GM21786 (cell line): ENCODE results near the gene TBC1D24.

Experiments used
- ATAC-seq: cut with Tn5 transposase; IDR thresholded peaks from one replicate; pipeline ENCODE4 v1.9.1; 2021; ENCODE audit not compliant: unreplicated experiment

Gene TBC1D24

DNA sequence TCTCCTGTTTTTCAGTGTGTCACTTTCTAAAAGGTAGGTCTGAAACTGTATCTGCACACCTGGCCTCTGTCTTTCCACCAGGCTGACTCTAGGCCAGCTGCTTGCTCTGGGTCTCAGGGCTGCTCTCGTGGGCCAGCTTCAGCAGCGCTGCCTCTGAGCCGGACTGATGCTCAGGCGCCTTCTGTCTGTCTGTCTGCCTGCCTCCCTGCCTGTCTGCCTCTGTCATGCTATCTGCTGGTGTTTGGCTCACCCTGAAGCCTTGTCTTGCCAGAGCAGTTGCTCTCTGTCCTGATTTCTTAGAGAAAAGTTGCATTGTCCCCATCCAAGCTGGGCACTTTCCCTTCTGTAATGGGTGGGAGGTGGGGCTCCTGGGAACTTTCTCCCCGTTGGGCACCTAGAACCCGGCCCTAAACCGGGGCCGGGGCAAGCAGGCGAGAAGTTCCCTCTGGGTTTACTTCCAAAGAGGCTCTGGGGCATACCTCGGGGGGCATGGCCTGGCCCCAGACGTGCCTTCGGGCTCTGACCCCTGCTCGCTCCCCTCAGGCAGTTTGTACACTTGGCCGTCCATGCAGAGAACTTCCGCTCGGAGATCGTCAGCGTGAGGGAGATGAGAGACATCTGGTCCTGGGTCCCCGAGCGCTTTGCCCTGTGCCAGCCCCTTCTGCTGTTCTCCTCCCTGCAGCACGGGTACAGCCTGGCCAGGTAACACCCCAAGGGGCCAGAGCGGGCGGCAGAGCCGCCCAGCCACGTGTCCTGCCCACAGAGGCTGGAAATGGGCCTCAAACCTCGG lies 23.0 kb downstream of the TBC1D24 start:
- ATAC-seq: no peak

- ATAC-seq: no peak
Measured at GRCh38 chr16:2498531-2499253, 23.8 kb downstream of the TBC1D24 start.

DNA sequence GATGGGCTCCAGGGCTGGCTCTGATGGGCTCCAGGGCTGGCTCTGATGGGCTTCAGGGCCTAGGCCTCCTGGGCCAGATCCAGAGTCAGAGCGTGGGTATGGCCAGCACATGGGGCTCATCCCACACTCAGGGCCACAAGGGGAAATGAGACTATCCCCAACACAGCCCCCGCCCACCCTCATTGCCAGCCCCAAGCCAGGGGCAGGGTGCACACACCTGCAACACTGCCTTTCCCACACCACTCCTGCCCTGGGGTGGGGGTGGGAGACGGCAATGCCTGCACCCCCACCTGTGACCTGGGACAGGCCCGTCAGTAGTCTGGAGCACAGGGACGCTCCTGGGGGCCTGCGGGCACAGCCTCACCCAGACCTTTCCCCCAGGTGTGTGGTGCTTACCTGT lies 24.5 kb downstream of the TBC1D24 start:
- ATAC-seq: no peak

DNA sequence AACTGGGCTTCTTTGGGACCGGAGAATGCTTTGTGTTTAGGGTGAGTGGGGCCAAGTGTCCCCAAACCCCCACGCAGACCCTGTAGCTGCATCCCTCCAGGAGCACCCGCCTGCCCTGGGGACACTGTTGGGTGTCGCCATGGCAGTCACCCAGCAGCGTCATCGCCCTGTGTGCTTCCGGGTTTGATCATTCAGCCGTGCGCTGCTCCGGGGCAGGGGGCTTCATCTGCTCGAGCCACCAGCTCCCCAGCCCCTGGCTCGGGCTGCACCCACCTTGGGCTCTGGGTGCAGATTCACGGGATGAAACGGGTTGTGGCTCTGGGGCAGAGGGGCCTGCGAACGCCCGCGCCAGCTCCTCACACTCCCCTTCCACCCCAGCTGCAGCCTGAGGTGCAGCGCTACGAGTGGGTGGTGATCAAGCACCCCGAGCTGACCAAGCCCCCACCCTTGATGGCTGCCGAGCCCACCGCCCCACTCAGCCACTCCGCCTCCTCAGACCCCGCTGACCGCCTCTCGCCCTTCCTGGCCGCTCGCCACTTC lies 25.0 kb downstream of the TBC1D24 start:
- no peak for ATAC-seq

GRCh38 chr16:2500430-2500917 lies 25.5 kb downstream of the TBC1D24 start:
- ATAC-seq: no peak

DNA sequence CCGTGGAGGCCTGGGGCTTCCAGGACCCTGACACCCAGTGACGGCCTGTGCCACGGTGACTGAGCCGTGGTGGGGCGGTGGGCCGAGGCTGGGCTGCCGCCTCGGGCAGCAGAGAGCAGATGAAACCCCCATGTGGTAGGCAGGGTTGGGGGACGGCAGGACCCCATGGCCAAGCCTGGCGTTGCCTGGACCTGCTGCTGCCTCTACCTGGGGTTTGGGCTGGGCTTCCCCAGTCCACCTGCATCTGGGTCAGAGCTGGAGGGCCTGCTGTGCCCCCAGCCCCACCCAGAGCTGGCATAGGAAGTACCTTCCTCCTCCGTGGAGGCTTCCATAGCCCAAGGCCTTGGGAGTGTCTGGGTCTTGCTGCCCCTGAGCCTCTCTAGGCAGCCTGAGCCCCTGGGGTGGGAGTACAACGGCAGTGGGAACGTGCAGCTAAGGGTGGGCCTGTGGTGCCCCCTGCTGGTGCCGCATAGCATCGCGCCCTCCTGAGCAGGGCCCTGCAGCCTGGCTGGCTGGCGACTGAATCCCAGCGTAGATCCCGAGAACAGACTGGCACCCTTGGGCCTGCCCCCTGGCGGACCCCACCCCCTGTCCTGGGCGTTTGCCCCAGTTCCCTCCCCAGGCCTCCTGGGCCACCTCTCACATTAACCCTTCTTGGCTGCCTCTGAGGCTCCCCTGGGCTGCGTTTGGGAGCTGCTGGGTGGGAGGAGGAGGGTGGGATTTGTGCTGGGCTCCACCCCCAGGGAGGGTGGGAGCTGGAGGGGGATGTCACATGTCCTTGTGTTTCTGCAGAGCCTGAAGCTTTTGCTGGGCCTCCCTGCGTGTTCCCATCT lies 26.2 kb downstream of the TBC1D24 start:
- ATAC-seq: no peak

DNA sequence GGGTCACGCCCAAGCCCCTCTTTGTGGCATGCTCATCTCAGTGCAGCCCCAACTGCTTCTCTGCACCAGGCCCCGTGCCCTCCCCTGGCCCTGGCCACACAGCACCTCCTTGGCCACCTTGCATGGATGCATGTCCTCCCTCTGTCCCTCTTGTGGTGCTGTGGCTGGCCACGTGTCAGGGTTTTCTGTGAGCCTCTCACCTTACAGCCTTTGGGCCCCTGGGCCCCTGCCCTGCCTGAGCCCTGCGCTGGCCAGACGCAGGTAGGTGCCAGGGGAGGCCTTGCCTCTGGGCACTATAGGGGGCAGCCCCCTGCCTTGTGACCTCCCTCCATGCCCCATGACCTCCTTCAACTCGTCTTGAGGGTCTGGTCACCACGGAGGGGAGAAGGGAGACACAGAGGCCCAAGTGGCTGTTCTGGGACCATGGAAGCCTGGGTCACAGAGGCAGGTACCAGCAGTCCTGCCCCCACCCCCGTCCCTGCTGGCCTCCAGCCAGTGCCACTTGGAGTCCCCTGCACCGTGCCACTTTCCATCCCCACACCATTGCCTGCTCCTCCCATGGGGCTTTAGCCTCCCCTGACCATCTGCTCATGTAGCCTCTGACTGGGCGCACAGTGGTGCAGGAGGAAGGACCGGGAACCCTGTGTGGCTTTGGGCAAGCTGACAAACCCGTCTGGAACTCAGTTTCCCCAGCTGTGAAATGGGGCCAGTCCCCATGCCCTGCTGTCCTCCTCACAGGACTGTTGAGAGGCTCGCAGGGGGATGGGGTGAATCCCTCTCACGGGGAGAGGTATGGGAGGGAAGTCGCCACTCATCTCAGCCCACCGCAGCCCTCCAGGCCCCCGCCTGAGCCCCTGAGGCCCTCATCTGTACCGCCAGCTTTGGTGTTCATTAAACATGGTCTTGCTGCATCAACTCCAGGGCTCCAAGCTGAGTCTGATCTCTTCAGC lies 27.3 kb downstream of the TBC1D24 start:
- no peak for ATAC-seq

DNA sequence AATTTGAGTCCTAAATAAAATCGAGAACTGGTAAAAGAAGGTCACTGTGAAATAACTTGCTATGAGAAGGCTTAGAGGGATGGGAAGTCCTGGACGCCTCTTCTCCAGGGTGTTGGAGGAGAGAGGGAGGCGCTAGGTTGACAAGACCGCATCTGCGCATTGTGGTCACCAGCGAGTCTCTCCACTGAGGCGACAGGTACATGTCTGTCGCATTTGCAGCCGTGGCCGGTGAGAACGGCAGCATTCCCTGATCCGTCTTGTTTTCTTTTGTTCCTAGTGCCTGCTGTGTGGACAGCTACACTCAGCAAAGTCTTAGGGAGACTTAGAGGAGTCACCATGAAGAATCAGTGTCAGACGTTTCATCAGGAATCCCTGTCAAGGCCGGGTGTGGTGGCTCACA lies 30.8 kb downstream of the TBC1D24 start:
- no peak for ATAC-seq

DNA sequence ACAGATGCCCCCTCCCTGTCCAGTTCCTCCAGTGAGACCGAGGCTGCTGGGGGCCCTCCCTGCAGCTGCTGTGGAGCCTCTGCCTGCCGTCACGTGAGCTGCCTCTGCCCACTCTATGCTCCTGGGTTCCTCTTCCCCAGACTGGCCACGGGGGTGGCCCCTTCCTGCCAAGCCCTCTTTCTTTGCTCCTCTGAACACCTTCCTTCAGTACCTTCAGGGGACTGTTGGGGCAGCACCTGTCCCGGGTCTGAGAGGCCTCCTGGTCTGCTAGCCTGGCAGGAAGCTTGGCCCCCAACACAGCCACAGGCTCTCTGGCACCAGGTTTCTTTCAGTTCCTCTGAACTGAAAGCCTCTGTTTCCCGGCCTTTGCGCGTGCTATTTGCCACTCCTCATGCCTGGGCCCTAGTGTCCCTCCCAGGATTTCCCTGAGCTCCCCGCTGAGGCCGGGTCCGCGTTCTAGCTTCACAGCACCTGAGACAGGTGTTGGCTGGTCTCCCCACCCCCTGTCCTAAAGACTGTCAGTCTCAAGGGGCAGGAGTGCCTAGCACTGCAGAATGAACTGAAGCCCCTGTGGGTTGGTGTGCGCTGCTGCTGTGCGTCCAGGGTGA lies 32.2 kb downstream of the TBC1D24 start:
- peak; percentile 73 for ATAC-seq

DNA sequence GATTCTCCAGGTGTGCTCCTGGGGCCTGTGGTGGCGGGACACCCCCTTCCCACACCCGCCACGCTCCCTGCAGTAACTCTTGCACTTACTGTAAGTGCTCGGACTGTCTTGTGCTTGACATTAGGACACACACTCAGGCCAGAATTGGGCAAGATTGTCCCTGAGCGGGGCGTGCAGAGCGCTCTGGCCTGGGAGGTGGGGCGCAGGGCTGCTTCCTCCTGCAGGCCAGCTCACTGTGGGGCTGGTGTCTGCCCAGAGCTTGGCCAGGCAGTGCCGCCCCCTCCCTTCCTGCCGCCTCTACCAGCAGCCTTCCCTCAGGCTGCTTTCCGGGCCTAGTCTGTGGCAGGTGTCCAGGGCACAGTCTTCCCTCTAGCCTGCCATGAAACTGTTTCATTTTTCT lies 32.7 kb downstream of the TBC1D24 start:
- no peak for ATAC-seq

DNA sequence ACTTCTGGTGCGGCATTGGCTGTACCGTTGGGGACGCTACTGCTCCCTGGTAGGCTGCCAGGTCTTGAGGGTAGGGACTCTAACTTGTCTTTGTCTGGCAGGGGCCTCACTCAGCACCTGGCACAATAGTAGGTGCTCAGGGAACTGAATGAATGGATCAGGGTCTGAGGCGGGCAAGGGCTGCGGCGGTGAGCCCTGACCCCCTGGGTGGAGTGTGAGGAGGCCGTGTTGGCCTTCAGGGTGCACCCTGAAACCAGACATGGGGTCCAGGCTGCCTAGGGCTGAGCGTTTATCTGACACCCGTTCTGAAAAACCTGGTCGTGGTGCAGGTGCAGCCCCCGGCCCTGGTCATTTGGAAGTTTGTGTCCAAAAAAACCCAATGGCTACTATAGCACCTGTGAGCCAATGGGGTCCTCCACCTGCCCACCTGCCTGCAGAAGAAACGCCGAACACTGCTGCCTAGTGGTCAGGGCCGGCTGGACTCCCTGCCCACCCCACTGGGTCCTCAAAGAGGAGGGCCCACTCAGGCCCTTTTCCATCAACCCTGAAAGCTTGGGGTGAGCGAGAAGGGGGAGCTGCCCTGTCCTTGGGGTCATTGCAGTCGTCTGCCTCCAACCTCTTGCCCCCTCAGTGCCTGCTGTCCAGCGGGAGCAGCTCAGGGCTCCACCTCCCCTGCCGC lies 33.9 kb downstream of the TBC1D24 start:
- ATAC-seq: no peak

DNA sequence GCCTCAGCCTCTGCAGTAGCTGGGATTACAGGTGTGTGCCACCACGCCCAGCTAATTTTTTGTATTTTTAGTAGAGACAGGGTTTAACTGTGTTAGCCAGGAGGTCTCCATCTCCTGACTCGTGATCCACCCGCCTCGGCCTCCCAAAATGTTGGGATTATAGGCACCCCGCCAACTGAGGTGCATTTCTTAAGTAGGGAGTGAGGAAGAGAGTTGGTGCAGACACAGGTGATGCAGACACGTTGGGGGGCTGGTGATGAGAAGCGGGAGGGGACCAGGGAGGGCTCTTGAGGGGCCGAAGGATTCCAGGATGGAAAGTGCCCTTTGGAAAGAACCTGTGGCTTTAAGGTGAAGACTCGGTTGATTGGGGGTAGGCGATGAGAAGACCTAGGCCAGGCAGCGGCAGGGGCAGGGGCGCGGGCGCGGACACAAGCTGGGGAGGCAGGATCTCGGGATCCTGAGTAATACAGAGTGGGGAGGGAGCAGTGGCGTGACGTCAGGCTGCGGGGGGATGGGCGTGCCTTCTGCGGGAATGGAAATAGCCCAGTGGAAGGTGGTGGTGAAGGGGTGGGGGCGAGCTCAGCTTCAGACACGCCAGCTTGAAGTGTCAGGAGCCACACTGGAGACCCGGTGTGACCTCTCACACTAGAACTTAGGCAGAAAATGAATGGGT lies 36.3 kb downstream of the TBC1D24 start:
- ATAC-seq: no peak

- ATAC-seq: no peak
Measured at GRCh38 chr16:2511996-2512734, 37.2 kb downstream of the TBC1D24 start.

GRCh38 chr16:2512735-2513404 lies 37.9 kb downstream of the TBC1D24 start:
- ATAC-seq: no peak

GRCh38 chr16:2513405-2514332 lies 38.7 kb downstream of the TBC1D24 start, which contains the start of gene ATP6V0C:
TSS of gene ATP6V0C (plus strand) at chr16:2513952. CDS start at chr16:2514104, 152 bp downstream.
- peak; percentile 71 for ATAC-seq
